Measurements from ENCODE around the gene APOL1. TPM values are rescaled to one million over a fixed set of nuclear protein-coding genes. Genes with fewer than 3 reads are reported as not detected.

Gene APOL1
- total RNA-seq, 1 experiment from 2014 or later: 16.0 TPM

GRCh38 chr22:36222887-36223450, 30.0 kb upstream of the APOL1 start:
- CTCF ChIA-PET: no interaction called here
- Histone ChIP-seq H3K4me3 (ENCODE audit: low read depth in 2 of 2, low read length in 2 of 2) (no peak overlapping the region), H3K36me3 (ENCODE audit: control insufficient read depth, insufficient read depth, low read length) (no peaks in the 10 kb centered on the region), H3K9me3 (ENCODE audit: control insufficient read depth, insufficient read depth, low read depth, low read length) (no peaks in the 10 kb centered on the region), H3K4me1 (ENCODE audit: control insufficient read depth, insufficient read depth, low read length) (no peaks in the 10 kb centered on the region), H3K27ac (ENCODE audit: low read length) (no peak overlapping the region), H3K27me3 (ENCODE audit: control insufficient read depth, insufficient read depth, low read length) (no peaks in the 10 kb centered on the region; the same call in 1 of the 2 replicates)
- ATAC-seq (no peak), DNase-seq (ENCODE audit: low read depth, low spot score) (no peak)
- no TSS peak for BruUV-seq (replicated peaks)
- intact Hi-C loops (cut with micrococcal nuclease; ENCODE audit: unreplicated experiment): no loop called here
- in situ Hi-C loops (cut with HindIII; ENCODE audit: low pct_unique_long_range_greater_than_20kb, low sequenced_read_pairs): no loop called here
- TF ChIP-seq SIN3A (IDR thresholded peaks at IDR 0.05; ENCODE audit: borderline replicate concordance, insufficient read depth, low read depth, low read length): no peak
- POLR2A ChIA-PET: no interaction called here

- BruUV-seq (replicated peaks): no TSS peak
- DNase-seq (ENCODE audit: low read depth, low spot score) (no peak), ATAC-seq (no peak)
- no peaks in the 10 kb centered on the region for H3K36me3 ChIP-seq (ENCODE audit: control insufficient read depth, insufficient read depth, low read length)
- CTCF ChIA-PET: no interaction called here
- H3K27me3 ChIP-seq (ENCODE audit: control insufficient read depth, insufficient read depth, low read length): no peaks in the 10 kb centered on the region; the same call in 1 of the 2 replicates
- no peaks in the 10 kb centered on the region for H3K4me1 ChIP-seq (ENCODE audit: control insufficient read depth, insufficient read depth, low read length)
- H3K4me3 ChIP-seq (ENCODE audit: low read depth in 2 of 2, low read length in 2 of 2): no peak overlapping the region
- no peak for TF ChIP-seq CTCF (IDR thresholded peaks at IDR 0.05)
- TF ChIP-seq POLR2AphosphoS5 (IDR thresholded peaks at IDR 0.05; ENCODE audit: low read depth, low read length): no peak
- no peak for TF ChIP-seq TCF7L2 (IDR thresholded peaks at IDR 0.05; ENCODE audit: low read depth, low read length)
- TF ChIP-seq REST (IDR thresholded peaks at IDR 0.05; ENCODE audit: insufficient read depth in 1 of 2, low read depth in 2 of 2, low read length in 1 of 2): no peak
- TF ChIP-seq SIN3A (IDR thresholded peaks at IDR 0.05; ENCODE audit: borderline replicate concordance, insufficient read depth, low read depth, low read length): no peak
- no peaks in the 10 kb centered on the region for H3K9me3 ChIP-seq (ENCODE audit: control insufficient read depth, insufficient read depth, low read depth, low read length)
- POLR2A ChIA-PET: no interaction called here
- H3K27ac ChIP-seq (ENCODE audit: low read length): no peak overlapping the region
- intact Hi-C loops (cut with micrococcal nuclease; ENCODE audit: unreplicated experiment) (no loop called here), in situ Hi-C loops (cut with HindIII; ENCODE audit: low pct_unique_long_range_greater_than_20kb, low sequenced_read_pairs) (no loop called here)
Measured at GRCh38 chr22:36223504-36223903, 29.4 kb upstream of the APOL1 start.

GRCh38 chr22:36224245-36224644, 28.7 kb upstream of the APOL1 start:
- ChIA-PET CTCF (no interaction called here), POLR2A (no interaction called here)
- ATAC-seq (no peak), DNase-seq (ENCODE audit: low read depth, low spot score) (no peak)
- TF ChIP-seq SIN3A (IDR thresholded peaks at IDR 0.05; ENCODE audit: borderline replicate concordance, insufficient read depth, low read depth, low read length) (no peak), TCF7L2 (IDR thresholded peaks at IDR 0.05; ENCODE audit: low read depth, low read length) (no peak)
- intact Hi-C loops (cut with micrococcal nuclease; ENCODE audit: unreplicated experiment) (no loop called here), in situ Hi-C loops (cut with HindIII; ENCODE audit: low pct_unique_long_range_greater_than_20kb, low sequenced_read_pairs) (no loop called here)
- H3K27ac ChIP-seq (ENCODE audit: low read length): no peak overlapping the region
- no peaks in the 10 kb centered on the region for H3K9me3 ChIP-seq (ENCODE audit: control insufficient read depth, insufficient read depth, low read depth, low read length)
- H3K36me3 ChIP-seq (ENCODE audit: control insufficient read depth, insufficient read depth, low read length): no peaks in the 10 kb centered on the region
- BruUV-seq (replicated peaks): no TSS peak
- no peak overlapping the region for H3K4me3 ChIP-seq (ENCODE audit: low read depth in 2 of 2, low read length in 2 of 2)
- H3K4me1 ChIP-seq (ENCODE audit: control insufficient read depth, insufficient read depth, low read length): no peaks in the 10 kb centered on the region
- no peaks in the 10 kb centered on the region; the same call in 1 of the 2 replicates for H3K27me3 ChIP-seq (ENCODE audit: control insufficient read depth, insufficient read depth, low read length)

Measured in Panc1 (cell line).